PC-9 (cell line): ENCODE data around the gene HNRNPF. TPM values are rescaled to one million over a fixed set of nuclear protein-coding genes. Genes with fewer than 3 reads are reported as not detected.
"Not testable (repeated sequence)": the region's sequence is repeated elsewhere in the genome, so short reads cannot be mapped to it uniquely, and the experiment has no call there.

ENCODE experiments used
- BruUV-seq: library from RNA; stranded (reverse); fragments of 400-500 nt; replicated peaks from 2 replicates; lab custom pipeline; 2021; lab: Mats Ljungman, UMichigan
- CTCF ChIA-PET: fragments of 300-600 bp; sonication (Branson Sonifier 250); formaldehyde crosslinking; loops from one replicate; lab custom pipeline; 2022; ENCODE audit warnings: antibody characterized with exemption; lab: Charles Lee
- POLR2A ChIA-PET: fragments of 300-600 bp; sonication (Branson Sonifier 250); formaldehyde crosslinking; loops from one replicate; lab custom pipeline; 2022; ENCODE audit warnings: antibody characterized with exemption; ENCODE audit not compliant: unreplicated experiment; lab: Charles Lee
- DNase-seq, 2 experiments: peaks; one replicate each; pipeline versions ENCODE4 v3.0.0 to v3.0.0-alpha.2; 2015 to 2022; ENCODE audit warnings: mixed read lengths in 1 of 2
- H2AFZ ChIP-seq: fragments of 200-600 bp; sonication (generic); 2 replicates; pipeline ENCODE4 v1.8.1; 2017; ENCODE audit warnings: antibody characterized with exemption
- H3F3A ChIP-seq: fragments of 200-600 bp; sonication (generic); 2 replicates; pipeline ENCODE4 v1.8.1; 2017; ENCODE audit warnings: antibody characterized with exemption, mild to moderate bottlenecking, low read depth; ENCODE audit not compliant: insufficient read depth
- H3K27ac ChIP-seq: fragments of 200-600 bp; sonication (generic); 2 replicates; pipeline ENCODE4 v1.6.1; 2016; ENCODE audit warnings: mixed run types
- H3K27me3 ChIP-seq: fragments of 200-600 bp; sonication (generic); 2 replicates; pipeline ENCODE4 v1.6.1; 2016; ENCODE audit warnings: low read depth, mixed run types; ENCODE audit not compliant: insufficient read depth
- H3K36me3 ChIP-seq: fragments of 200-600 bp; sonication (generic); 2 replicates; pipeline ENCODE4 v1.6.1; 2016; ENCODE audit warnings: low read depth, mixed run types
- H3K4me1 ChIP-seq: fragments of 200-600 bp; sonication (generic); replicated peaks from 2 replicates; pipeline ENCODE4 v1.6.1; 2016; ENCODE audit warnings: mixed run types; ENCODE audit not compliant: insufficient read depth
- H3K4me2 ChIP-seq: fragments of 200-600 bp; sonication (generic); 2 replicates; pipeline ENCODE4 v1.6.1; 2017; ENCODE audit warnings: mixed run types
- H3K4me3 ChIP-seq: fragments of 200-600 bp; sonication (generic); 2 replicates; pipeline ENCODE4 v1.6.1; 2016; ENCODE audit warnings: mixed run types
- H3K79me2 ChIP-seq: fragments of 200-600 bp; sonication (generic); 2 replicates; pipeline ENCODE4 v1.6.1; 2017; ENCODE audit warnings: low read depth, mixed run types
- H3K9me2 ChIP-seq: fragments of 200-600 bp; sonication (generic); 2 replicates; pipeline ENCODE4 v1.8.1; 2017; ENCODE audit warnings: mild to moderate bottlenecking; ENCODE audit not compliant: insufficient read depth
- H3K9me3 ChIP-seq: fragments of 200-600 bp; sonication (generic); 2 replicates; pipeline ENCODE4 v1.8.1; 2016; ENCODE audit warnings: low read depth; ENCODE audit not compliant: insufficient read depth
- H4K20me1 ChIP-seq: fragments of 200-600 bp; sonication (generic); 2 replicates; pipeline ENCODE4 v1.8.1; 2017; ENCODE audit not compliant: insufficient read depth
- CTCF ChIP-seq: fragments of 200-600 bp; sonication (generic); conservative IDR thresholded peaks from 2 replicates; pipeline ENCODE4 v1.6.1; 2017; ENCODE audit warnings: mixed run types, antibody characterized with exemption, mild to moderate bottlenecking, moderate library complexity
- EZH2 ChIP-seq: fragments of 200-600 bp; sonication (generic); IDR thresholded peaks from 2 replicates; pipeline ENCODE4 v1.8.0; 2017; ENCODE audit warnings: antibody characterized with exemption, low read depth
- intact Hi-C: fragments of 100-400 bp; cut with micrococcal nuclease; formaldehyde crosslinking; loops from one replicate; pipeline ENCODE4 v1.10.0; 2022; ENCODE audit not compliant: unreplicated experiment
- total RNA-seq: library from RNA; stranded (reverse); gene quantifications from 2 replicates; pipeline ENCODE4 v1.2.3, GENCODE V29; 2021

Gene HNRNPF
- total RNA-seq, 1 experiment from 2014 or later = 337 TPM

- no peak overlapping the region for H3K4me2 ChIP-seq
- DNase-seq = no peak
- peaks cover 16% of the 10 kb centered on the region for H3F3A ChIP-seq
- POLR2A ChIA-PET = no interaction called here
- intact Hi-C loops = no loop called here
- H3K9me2 ChIP-seq = no peaks in the 10 kb centered on the region
- no peak overlapping the region for H3K27ac ChIP-seq
- H3K9me3 ChIP-seq = no peaks in the 10 kb centered on the region
- H3K4me3 ChIP-seq = no peak overlapping the region
- H4K20me1 ChIP-seq = no peaks in the 10 kb centered on the region
- BruUV-seq = no TSS peak
- H2AFZ ChIP-seq = no peak overlapping the region
- H3K4me1 ChIP-seq = peaks cover 17% of the 10 kb centered on the region
- TF ChIP-seq EZH2 (no peak), CTCF (no peak)
- H3K27me3 ChIP-seq = no peaks in the 10 kb centered on the region
- H3K36me3 ChIP-seq = no peaks in the 10 kb centered on the region
- no peaks in the 10 kb centered on the region for H3K79me2 ChIP-seq
- CTCF ChIA-PET = no interaction called here
Observed at GRCh38 chr10:43338117-43338516, 70.9 kb downstream of the HNRNPF start.

- H3K9me2 ChIP-seq, H3K4me3 ChIP-seq, H2AFZ ChIP-seq, H3K36me3 ChIP-seq, CTCF ChIA-PET, POLR2A ChIA-PET, H3K27me3 ChIP-seq, H3K27ac ChIP-seq, DNase-seq, H4K20me1 ChIP-seq, H3K79me2 ChIP-seq, intact Hi-C loops, H3K4me2 ChIP-seq, BruUV-seq, H3K9me3 ChIP-seq: not testable (repeated sequence)
- H3F3A ChIP-seq = peaks cover 16% of the 10 kb centered on the region
- H3K4me1 ChIP-seq = peaks cover 17% of the 10 kb centered on the region
Observed at GRCh38 chr10:43337536-43337935, 71.5 kb downstream of the HNRNPF start.

- ChIA-PET CTCF (no interaction called here), POLR2A (no interaction called here)
- Histone ChIP-seq H3K36me3 (no peaks in the 10 kb centered on the region), H3K27me3 (no peaks in the 10 kb centered on the region), H3K4me2 (no peak overlapping the region), H3K79me2 (no peaks in the 10 kb centered on the region), H4K20me1 (no peaks in the 10 kb centered on the region), H3K4me3 (no peak overlapping the region), H3K4me1 (peaks cover 17% of the 10 kb centered on the region), H3K9me3 (no peaks in the 10 kb centered on the region), H3K9me2 (no peaks in the 10 kb centered on the region), H3K27ac (no peak overlapping the region), H3F3A (peaks cover 16% of the 10 kb centered on the region), H2AFZ (no peak overlapping the region)
- DNase-seq = no peak
- TF ChIP-seq EZH2 = no peak
- no peak for TF ChIP-seq CTCF
- intact Hi-C loops = no loop called here
- BruUV-seq = no TSS peak
Observed at GRCh38 chr10:43336641-43337318, 72.2 kb downstream of the HNRNPF start.

GRCh38 chr10:43336061-43336460 is 72.9 kb downstream of the HNRNPF start:
- ChIA-PET POLR2A (no interaction called here), CTCF (no interaction called here)
- Histone ChIP-seq H3K4me3 (no peak overlapping the region), H3K4me2 (no peak overlapping the region), H3K27ac (no peak overlapping the region), H2AFZ (no peak overlapping the region), H4K20me1 (no peaks in the 10 kb centered on the region), H3K4me1 (peaks cover 12% of the 10 kb centered on the region), H3K27me3 (no peaks in the 10 kb centered on the region), H3K36me3 (no peaks in the 10 kb centered on the region), H3K79me2 (no peaks in the 10 kb centered on the region), H3F3A (peaks cover 11% of the 10 kb centered on the region), H3K9me2 (no peaks in the 10 kb centered on the region), H3K9me3 (no peaks in the 10 kb centered on the region)
- intact Hi-C loops = no loop called here
- TF ChIP-seq CTCF (no peak), EZH2 (no peak)
- DNase-seq = no peak
- BruUV-seq = no TSS peak
